Mesenchymal stem cell (in vitro differentiated cells and primary cell): ENCODE data around the gene FAM117B.

Source experiments
- DNase-seq: peaks from one replicate; pipeline ENCODE4 v3.0.0-alpha.2; 2013
- H2AFZ ChIP-seq: one replicate; pipeline ENCODE4 v1.6.1; 2013; ENCODE audit warnings: low read depth, mild to moderate bottlenecking, control low read depth, inconsistent platforms, low read length, moderate library complexity
- H2AK5ac ChIP-seq: 2 replicates; pipeline ENCODE4 v1.6.1; 2013; ENCODE audit warnings: low read length, moderate library complexity, mild to moderate bottlenecking, inconsistent platforms; ENCODE audit not compliant: severe bottlenecking
- H2BK120ac ChIP-seq: one replicate; pipeline ENCODE4 v1.6.1; 2013; ENCODE audit warnings: low read depth, mild to moderate bottlenecking, inconsistent platforms, low read length, moderate library complexity
- H2BK12ac ChIP-seq, 2 experiments: one replicate each; pipeline ENCODE4 v1.6.1; 2013; ENCODE audit warnings: inconsistent platforms in 2 of 2, low read length in 2 of 2, mild to moderate bottlenecking in 2 of 2, moderate library complexity in 2 of 2, control low read depth in 1 of 2
- H2BK15ac ChIP-seq: one replicate; pipeline ENCODE4 v1.6.1; 2013; ENCODE audit warnings: mild to moderate bottlenecking, low read depth, inconsistent platforms; ENCODE audit not compliant: poor library complexity, severe bottlenecking
- H2BK5ac ChIP-seq: 2 replicates; pipeline ENCODE4 v1.6.1; 2013; ENCODE audit warnings: low read depth, mild to moderate bottlenecking, low read length, control low read depth, inconsistent platforms; ENCODE audit not compliant: poor library complexity, severe bottlenecking
- H3K14ac ChIP-seq, 2 experiments: one replicate each; pipeline ENCODE4 v1.6.1; 2013; ENCODE audit warnings: inconsistent platforms in 2 of 2, low read length in 2 of 2, control low read depth in 1 of 2, mild to moderate bottlenecking in 1 of 2, moderate library complexity in 1 of 2
- H3K18ac ChIP-seq, 2 experiments: one replicate each; pipeline ENCODE4 v1.6.1; 2013; ENCODE audit warnings: inconsistent platforms in 2 of 2, low read length in 2 of 2, control low read depth in 1 of 2, low read depth in 1 of 2, mild to moderate bottlenecking in 1 of 2
- H3K23ac ChIP-seq, 2 experiments: one replicate each; pipeline ENCODE4 v1.6.1; 2013; ENCODE audit warnings: inconsistent platforms in 2 of 2, low read length in 2 of 2, mild to moderate bottlenecking in 2 of 2, moderate library complexity in 2 of 2, control low read depth in 1 of 2
- H3K27ac ChIP-seq: 2 replicates; pipeline ENCODE4 v1.5.1; 2013; ENCODE audit warnings: mild to moderate bottlenecking, moderate library complexity, low read length, control low read depth, inconsistent platforms; ENCODE audit not compliant: poor library complexity, severe bottlenecking
- H3K27me3 ChIP-seq, 2 experiments: 2 replicates each; pipeline versions ENCODE4 v1.6.1 to v1.7.0; 2013; ENCODE audit warnings: low read length in 2 of 2, mild to moderate bottlenecking in 2 of 2, moderate library complexity in 2 of 2, control low read depth in 1 of 2, inconsistent platforms in 1 of 2; ENCODE audit not compliant: control insufficient read depth in 1 of 2, insufficient read depth in 1 of 2
- H3K36me3 ChIP-seq, 2 experiments: 2 replicates each; pipeline versions ENCODE4 v1.6.1 to v1.7.0; 2013; ENCODE audit warnings: low read length in 2 of 2, control low read depth in 1 of 2, inconsistent platforms in 1 of 2, low read depth in 1 of 2, mild to moderate bottlenecking in 1 of 2; ENCODE audit not compliant: insufficient read depth in 2 of 2, control insufficient read depth in 1 of 2
- H3K4ac ChIP-seq, 2 experiments: one replicate each; pipeline ENCODE4 v1.6.1; 2013; ENCODE audit warnings: inconsistent platforms in 2 of 2, low read length in 2 of 2, mild to moderate bottlenecking in 2 of 2, moderate library complexity in 2 of 2, control low read depth in 1 of 2, low read depth in 1 of 2
- H3K4me1 ChIP-seq: 2 replicates; pipeline ENCODE4 v1.6.1; 2013; ENCODE audit warnings: low read depth, low read length, control low read depth; ENCODE audit not compliant: control insufficient read depth, insufficient read depth
- H3K4me2 ChIP-seq: 2 replicates; pipeline ENCODE4 v1.6.1; 2013; ENCODE audit warnings: low read length, mild to moderate bottlenecking, inconsistent platforms; ENCODE audit not compliant: poor library complexity, severe bottlenecking
- H3K4me3 ChIP-seq, 2 experiments: 2 replicates each; pipeline versions ENCODE4 v1.5.1 to v1.7.0; 2013; ENCODE audit warnings: low read length in 2 of 2, mild to moderate bottlenecking in 2 of 2, control low read depth in 1 of 2, low read depth in 1 of 2; ENCODE audit not compliant: insufficient read depth in 1 of 2
- H3K79me1 ChIP-seq: replicated peaks from 2 replicates; pipeline ENCODE4 v1.6.1; 2013; ENCODE audit warnings: mild to moderate bottlenecking, control low read depth, low read length, inconsistent platforms; ENCODE audit not compliant: poor library complexity, severe bottlenecking
- H3K9ac ChIP-seq: 2 replicates; pipeline ENCODE4 v1.7.0; 2013; ENCODE audit warnings: mild to moderate bottlenecking, low read length, moderate library complexity
- H3K9me3 ChIP-seq: 2 replicates; pipeline ENCODE4 v1.7.0; 2013; ENCODE audit warnings: mild to moderate bottlenecking, low read length; ENCODE audit not compliant: control insufficient read depth
- H4K8ac ChIP-seq: one replicate; pipeline ENCODE4 v1.6.1; 2013; ENCODE audit warnings: inconsistent platforms, mild to moderate bottlenecking, low read length, moderate library complexity
- H4K91ac ChIP-seq: one replicate; pipeline ENCODE4 v1.6.1; 2013; ENCODE audit warnings: mild to moderate bottlenecking, low read length, inconsistent platforms
- WGBS: methylation state at CpG from one replicate; pipeline ENCODE4 v1.1.7; 2013; ENCODE audit warnings: mixed read lengths; 5-methylcytosine and 5-hydroxymethylcytosine counted together

The FAM117B gene

GRCh38 chr2:202636213-202636513, 1.4 kb downstream of the FAM117B start:
- Histone ChIP-seq H2AFZ (peak overlapping the region; percentile 89), H3K23ac (no peak overlapping the region), H2BK12ac (no peak overlapping the region), H3K4me2 (peak overlapping the region; percentile 48), H3K9me3 (no peaks in the 10 kb centered on the region), H3K27me3 (no peaks in the 10 kb centered on the region), H4K91ac (no peak overlapping the region), H3K36me3 (no peaks in the 10 kb centered on the region), H3K4me1 (peaks cover 6% of the 10 kb centered on the region), H2BK5ac (no peak overlapping the region), H3K14ac (no peak overlapping the region), H3K27ac (peak overlapping the region; percentile 86), H2BK15ac (no peak overlapping the region), H2BK120ac (no peak overlapping the region), H3K9ac (peak overlapping the region; percentile 79), H2AK5ac (no peak overlapping the region), H3K4me3 (peak overlapping the region in 1 of 2 experiments; percentile 80), H3K79me1 (peaks cover 12% of the 10 kb centered on the region), H3K18ac (no peak overlapping the region), H4K8ac (no peak overlapping the region), H3K4ac (peak overlapping the region in 1 of 2 experiments; percentile 50)
- DNase-seq: no peak
- WGBS: 27% methylated on average over 2 of the region's 2 CpGs

GRCh38 chr2:202638721-202639120, 4.0 kb downstream of the FAM117B start:
- H4K8ac ChIP-seq: no peak overlapping the region
- no peak overlapping the region for H3K4ac ChIP-seq
- no peak overlapping the region for H2BK12ac ChIP-seq
- no peak overlapping the region for H3K23ac ChIP-seq
- no peak overlapping the region for H3K27ac ChIP-seq
- H2BK120ac ChIP-seq: no peak overlapping the region
- H2BK15ac ChIP-seq: no peak overlapping the region
- no peak overlapping the region for H3K18ac ChIP-seq
- no peak overlapping the region for H3K4me2 ChIP-seq
- 92% methylated on average over 4 of the region's 6 CpGs for WGBS
- no peaks in the 10 kb centered on the region for H3K27me3 ChIP-seq
- H3K9me3 ChIP-seq: no peaks in the 10 kb centered on the region
- H3K79me1 ChIP-seq: peaks cover 12% of the 10 kb centered on the region
- H2AK5ac ChIP-seq: no peak overlapping the region
- no peak overlapping the region for H2BK5ac ChIP-seq
- peaks cover 6% of the 10 kb centered on the region for H3K4me1 ChIP-seq
- no peaks in the 10 kb centered on the region for H3K36me3 ChIP-seq
- H4K91ac ChIP-seq: no peak overlapping the region
- no peak overlapping the region for H3K4me3 ChIP-seq
- no peak for DNase-seq
- H3K9ac ChIP-seq: no peak overlapping the region
- H3K14ac ChIP-seq: no peak overlapping the region
- no peak overlapping the region for H2AFZ ChIP-seq

GRCh38 chr2:202639231-202639630, 4.5 kb downstream of the FAM117B start:
- Histone ChIP-seq H3K23ac (no peak overlapping the region), H4K91ac (no peak overlapping the region), H3K27ac (no peak overlapping the region), H3K4me1 (peaks cover 6% of the 10 kb centered on the region), H3K18ac (no peak overlapping the region), H3K79me1 (peaks cover 12% of the 10 kb centered on the region), H3K4me2 (no peak overlapping the region), H3K9ac (no peak overlapping the region), H2AFZ (no peak overlapping the region), H4K8ac (no peak overlapping the region), H2AK5ac (no peak overlapping the region), H3K14ac (no peak overlapping the region), H3K36me3 (no peaks in the 10 kb centered on the region), H3K4ac (no peak overlapping the region), H2BK15ac (no peak overlapping the region), H2BK12ac (no peak overlapping the region), H3K4me3 (no peak overlapping the region), H2BK120ac (no peak overlapping the region), H3K27me3 (no peaks in the 10 kb centered on the region), H3K9me3 (no peaks in the 10 kb centered on the region), H2BK5ac (no peak overlapping the region)
- DNase-seq: no peak
- WGBS: 93% methylated on average over 1 of the region's 3 CpGs

DNA sequence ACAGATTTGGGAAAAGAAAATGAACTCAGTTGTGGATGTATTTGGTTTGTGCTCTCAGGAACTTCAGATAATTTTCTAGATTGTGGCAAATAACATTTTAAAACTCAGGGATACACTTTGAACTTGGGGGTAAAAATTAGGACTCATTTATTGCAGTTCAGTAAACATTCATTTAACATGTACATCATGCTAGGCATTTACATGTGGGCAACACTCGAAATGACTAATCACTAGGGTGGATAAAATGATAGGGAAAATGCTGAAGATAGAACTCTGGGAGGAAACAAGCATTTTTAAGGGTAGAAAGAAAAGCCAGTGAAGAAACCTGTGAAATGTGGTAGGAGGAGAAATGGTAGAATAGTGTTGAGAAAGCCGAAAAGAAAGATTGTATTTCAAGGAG, 7.8 kb downstream of the FAM117B start:
- no peak overlapping the region for H3K27ac ChIP-seq
- no peak for DNase-seq
- H2AFZ ChIP-seq: no peak overlapping the region
- no peaks in the 10 kb centered on the region for H3K36me3 ChIP-seq
- H4K91ac ChIP-seq: no peak overlapping the region
- no peak overlapping the region for H3K4me3 ChIP-seq
- H3K4me1 ChIP-seq: peaks cover 3% of the 10 kb centered on the region
- no peak overlapping the region for H3K23ac ChIP-seq
- H3K14ac ChIP-seq: no peak overlapping the region
- no peak overlapping the region for H2BK12ac ChIP-seq
- no peak overlapping the region for H2BK15ac ChIP-seq
- H2BK5ac ChIP-seq: no peak overlapping the region
- H4K8ac ChIP-seq: no peak overlapping the region
- H3K27me3 ChIP-seq: no peaks in the 10 kb centered on the region
- no peak overlapping the region for H2AK5ac ChIP-seq
- no peaks in the 10 kb centered on the region for H3K9me3 ChIP-seq
- H3K9ac ChIP-seq: no peak overlapping the region
- no peak overlapping the region for H2BK120ac ChIP-seq
- H3K79me1 ChIP-seq: peaks cover 16% of the 10 kb centered on the region
- no peak overlapping the region for H3K18ac ChIP-seq
- WGBS: 93% methylated on average over 2 of the region's 2 CpGs
- H3K4me2 ChIP-seq: no peak overlapping the region
- H3K4ac ChIP-seq: no peak overlapping the region
